Measurements from ENCODE around the gene SOAT2. TPM values are rescaled to one million over a fixed set of nuclear protein-coding genes. Genes with fewer than 3 reads are reported as not detected.

Gene SOAT2
- total and polyA plus RNA-seq, 2 of the 4 experiments (the other 2 are of a cell fraction) = 0.18 to 0.39 TPM

DNA sequence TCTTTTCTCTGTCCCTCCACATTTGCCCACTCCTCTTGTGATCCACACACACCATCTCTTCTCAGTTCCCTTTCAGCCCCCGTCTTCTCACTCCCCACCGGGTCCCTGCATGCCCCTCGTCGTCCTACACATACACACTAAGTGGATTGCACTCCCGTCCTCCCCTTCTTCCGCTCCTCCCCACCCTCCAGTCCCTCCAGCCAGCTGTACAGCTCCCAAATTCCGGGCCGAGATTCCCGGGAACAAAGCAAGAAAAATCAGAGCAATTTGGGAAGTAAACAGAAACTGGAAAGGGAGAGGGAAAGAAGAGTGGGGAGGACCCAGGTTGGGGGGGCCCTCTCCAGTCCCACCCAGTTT lies 6.1 kb upstream of the SOAT2 start:
- peak overlapping the region; percentile 100 for H2AK9ac ChIP-seq (replicated peaks; ENCODE audit: low read depth, low read length, poor library complexity)
- POLR2A ChIA-PET (ENCODE audit: unreplicated experiment) = interaction anchor here (0.6 kb wide), 1 partner anchor 50 kb away, joined by 3 read pairs; no protein-coding TSS in a partner anchor
- peak overlapping the region; percentile 94 for H3K27ac ChIP-seq (ENCODE audit: insufficient read depth, low read length)
- no peaks in the 10 kb centered on the region for H4K20me1 ChIP-seq (ENCODE audit: insufficient read depth, low read length)
- H3K56ac ChIP-seq (ENCODE audit: extremely low read depth, insufficient read depth, low read length) = peak overlapping the region; percentile 69
- H4K8ac ChIP-seq (ENCODE audit: low read depth in 2 of 2, low read length in 2 of 2) = peak overlapping the region; percentile 84 to 89
- H4K5ac ChIP-seq (ENCODE audit: low read depth, low read length) = peak overlapping the region; percentile 97
- ATAC-seq (ENCODE audit: low read depth) = peak; percentile 9
- in situ Hi-C loops (cut with MboI; ENCODE audit: low sequenced_read_pairs) (no loop called here), dilution Hi-C loops (cut with HindIII; ENCODE audit: low sequenced_read_pairs, unreplicated experiment) (no loop called here), intact Hi-C loops (cut with micrococcal nuclease) (no loop called here)
- WGBS, 2 experiments (ENCODE audit: extremely low coverage in 2 of 2, insufficient read length in 1 of 2) = no CpG with 5 or more reads among the region's 9 CpGs
- peaks cover 0 to 38% of the 10 kb centered on the region in 2 experiments; a peak in 3 of 4 replicates for H3K79me1 ChIP-seq (ENCODE audit: low read depth in 1 of 2, low read length in 2 of 2)
- peak overlapping the region; percentile 91 for H2AK5ac ChIP-seq (ENCODE audit: low read depth, low read length)
- no peaks in the 10 kb centered on the region for H3K27me3 ChIP-seq (ENCODE audit: control insufficient read depth, insufficient read depth, low read length)
- H3K9me1 ChIP-seq (ENCODE audit: insufficient read depth, low read length) = peaks cover 28% of the 10 kb centered on the region
- peak overlapping the region; percentile 78 for H4K91ac ChIP-seq (ENCODE audit: insufficient read depth, low read depth, low read length)
- peaks cover 6% of the 10 kb centered on the region; the same call in 1 of the 2 replicates for H3K36me3 ChIP-seq (ENCODE audit: control insufficient read depth, insufficient read depth, low read length)
- H3K4me1 ChIP-seq (ENCODE audit: control insufficient read depth, insufficient read depth, low read length) = peaks cover 32% of the 10 kb centered on the region
- H3K14ac ChIP-seq (replicated peaks; ENCODE audit: low read depth, low read length) = peak overlapping the region; percentile 99
- H3K9me3 ChIP-seq (ENCODE audit: control insufficient read depth, insufficient read depth, low read length) = no peaks in the 10 kb centered on the region
- BruUV-seq (replicated peaks) = no TSS peak
- peak overlapping the region; percentile 100 for H3K4ac ChIP-seq (ENCODE audit: low read depth, low read length)
- DNase-seq = peak; percentile 35
- H3K9ac ChIP-seq (ENCODE audit: low read depth, low read length) = peak overlapping the region; percentile 81
- H3K18ac ChIP-seq (ENCODE audit: low read depth, low read length) = peak overlapping the region; percentile 96
- TF ChIP-seq CEBPB (IDR thresholded peaks at IDR 0.05; ENCODE audit: low read depth, low read length) = no peak
- TF ChIP-seq RFX5 (IDR thresholded peaks at IDR 0.05; ENCODE audit: low read depth, low read length) = no peak
- TF ChIP-seq BHLHE40 (IDR thresholded peaks at IDR 0.05; ENCODE audit: low read depth, low read length) = no peak
- no peak; the same call in 1 of the 2 replicates for TF ChIP-seq MAZ (IDR thresholded peaks at IDR 0.05; ENCODE audit: borderline replicate concordance, low read depth, low read length)
- TF ChIP-seq, protein P1, sequence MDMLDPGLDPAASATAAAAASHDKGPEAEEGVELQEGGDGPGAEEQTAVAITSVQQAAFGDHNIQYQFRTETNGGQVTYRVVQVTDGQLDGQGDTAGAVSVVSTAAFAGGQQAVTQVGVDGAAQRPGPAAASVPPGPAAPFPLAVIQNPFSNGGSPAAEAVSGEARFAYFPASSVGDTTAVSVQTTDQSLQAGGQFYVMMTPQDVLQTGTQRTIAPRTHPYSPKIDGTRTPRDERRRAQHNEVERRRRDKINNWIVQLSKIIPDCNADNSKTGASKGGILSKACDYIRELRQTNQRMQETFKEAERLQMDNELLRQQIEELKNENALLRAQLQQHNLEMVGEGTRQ (IDR thresholded peaks at IDR 0.05; ENCODE audit: low read depth, low read length) = no peak
- TF ChIP-seq NFE2L2 (IDR thresholded peaks at IDR 0.05; ENCODE audit: low read depth, low read length) = no peak
- TF ChIP-seq CHD1 (IDR thresholded peaks at IDR 0.05; ENCODE audit: low read depth, low read length) = no peak
- H2BK15ac ChIP-seq (ENCODE audit: low read depth, low read length) = peak overlapping the region; percentile 73; the same call in 2 of the 3 replicates
- H2AFZ ChIP-seq (replicated peaks; ENCODE audit: low read length, poor library complexity) = peak overlapping the region; percentile 89
- H2BK5ac ChIP-seq (ENCODE audit: low read depth, low read length, poor library complexity, severe bottlenecking) = peak overlapping the region; percentile 96
- peak overlapping the region; percentile 60 for H3K4me3 ChIP-seq (ENCODE audit: insufficient read depth, low read depth, low read length)
- H2BK20ac ChIP-seq (ENCODE audit: low read depth, low read length) = peak overlapping the region; percentile 64
- H3K4me2 ChIP-seq (ENCODE audit: low read depth, low read length) = peak overlapping the region; percentile 98
- H2BK120ac ChIP-seq (ENCODE audit: low read depth, low read length) = peak overlapping the region; percentile 78
- CTCF ChIA-PET = interaction anchor here (3.9 kb wide), 1 partner anchor 32 kb away, joined by 39 read pairs; no protein-coding TSS in a partner anchor
- peak overlapping the region; percentile 93 for H3K23ac ChIP-seq (ENCODE audit: low read depth, low read length)
